DMS53 (cell line): ENCODE measurements around the gene CPAMD8.

Source experiments
- DNase-seq: peaks from one replicate; lab custom pipeline; 2025; lab: John Stamatoyannopoulos, UW

The CPAMD8 gene

GRCh38 chr19:16920816-16921529 lies 105.6 kb downstream of the CPAMD8 start:
- no peak for DNase-seq

GRCh38 chr19:16919496-16919895 lies 107.1 kb downstream of the CPAMD8 start:
- no peak for DNase-seq

GRCh38 chr19:16917401-16917800 lies 109.2 kb downstream of the CPAMD8 start:
- no peak for DNase-seq

GRCh38 chr19:16915734-16916133 lies 110.9 kb downstream of the CPAMD8 start:
- DNase-seq = no peak

- no peak for DNase-seq
Observed at GRCh38 chr19:16915135-16915534, 111.5 kb downstream of the CPAMD8 start.

GRCh38 chr19:16914421-16914820 lies 112.2 kb downstream of the CPAMD8 start:
- DNase-seq = no peak

- DNase-seq = no peak
Observed at GRCh38 chr19:16912780-16913179, 113.8 kb downstream of the CPAMD8 start.

GRCh38 chr19:16911046-16911445 lies 115.6 kb downstream of the CPAMD8 start:
- DNase-seq = no peak

GRCh38 chr19:16908759-16909158 lies 117.9 kb downstream of the CPAMD8 start:
- no peak for DNase-seq

GRCh38 chr19:16904599-16904998 lies 122.0 kb downstream of the CPAMD8 start:
- no peak for DNase-seq

GRCh38 chr19:16903347-16903746 lies 123.3 kb downstream of the CPAMD8 start:
- no peak for DNase-seq

GRCh38 chr19:16902545-16902944 lies 124.1 kb downstream of the CPAMD8 start:
- no peak for DNase-seq

- DNase-seq = peak; percentile 53
Observed at GRCh38 chr19:16901491-16902175, 125.0 kb downstream of the CPAMD8 start.

GRCh38 chr19:16899566-16900075 lies 127.0 kb downstream of the CPAMD8 start:
- DNase-seq = peak; percentile 67

GRCh38 chr19:16898361-16899015 lies 128.1 kb downstream of the CPAMD8 start:
- DNase-seq = no peak

- DNase-seq = no peak
Observed at GRCh38 chr19:16897856-16898161, 128.8 kb downstream of the CPAMD8 start.

GRCh38 chr19:16897029-16897855 lies 129.4 kb downstream of the CPAMD8 start:
- peak; percentile 42 for DNase-seq

- DNase-seq = no peak
Observed at GRCh38 chr19:16896146-16897028, 130.2 kb downstream of the CPAMD8 start.

GRCh38 chr19:16895467-16896145 lies 131.0 kb downstream of the CPAMD8 start:
- DNase-seq = no peak

GRCh38 chr19:16894080-16894479 lies 132.5 kb downstream of the CPAMD8 start:
- no peak for DNase-seq

GRCh38 chr19:16893686-16893989 lies 133.0 kb downstream of the CPAMD8 start:
- DNase-seq = peak; percentile 15
